Right lobe of liver (tissue), 4 donors: Measurements from ENCODE around the gene CNDP1.

Source experiments
- CTCF ChIP-seq, 4 donors: fragments of 200-600 bp in 3 of 4; fragments of 450-650 bp in 1 of 4; IDR thresholded peaks; one replicate each; pipeline versions ENCODE4 v1.5.1 to v1.8.0; 2016 to 2022; ENCODE audit warnings: antibody characterized with exemption in 4 of 4, mild to moderate bottlenecking in 2 of 4
- POLR2A ChIP-seq: fragments of 450-650 bp; IDR thresholded peaks from one replicate; pipeline ENCODE4 v1.6.1; 2017; ENCODE audit warnings: antibody characterized with exemption, mild to moderate bottlenecking
- donor health status: DM: no; HTN: no; CAD: no.
- donor health status: DM: no; HTN: no; CAD: no.
- donor health status: DM: no; HTN: yes; CAD: no.

- TF ChIP-seq CTCF (IDR thresholded peaks at IDR 0.05) = no peak
- no peak for TF ChIP-seq POLR2A
These were observed 96.9 kb downstream of the CNDP1 start for GRCh38 chr18:74631212-74631611.
